ENCODE results near the gene FLT1.

FLT1 gene

DNA sequence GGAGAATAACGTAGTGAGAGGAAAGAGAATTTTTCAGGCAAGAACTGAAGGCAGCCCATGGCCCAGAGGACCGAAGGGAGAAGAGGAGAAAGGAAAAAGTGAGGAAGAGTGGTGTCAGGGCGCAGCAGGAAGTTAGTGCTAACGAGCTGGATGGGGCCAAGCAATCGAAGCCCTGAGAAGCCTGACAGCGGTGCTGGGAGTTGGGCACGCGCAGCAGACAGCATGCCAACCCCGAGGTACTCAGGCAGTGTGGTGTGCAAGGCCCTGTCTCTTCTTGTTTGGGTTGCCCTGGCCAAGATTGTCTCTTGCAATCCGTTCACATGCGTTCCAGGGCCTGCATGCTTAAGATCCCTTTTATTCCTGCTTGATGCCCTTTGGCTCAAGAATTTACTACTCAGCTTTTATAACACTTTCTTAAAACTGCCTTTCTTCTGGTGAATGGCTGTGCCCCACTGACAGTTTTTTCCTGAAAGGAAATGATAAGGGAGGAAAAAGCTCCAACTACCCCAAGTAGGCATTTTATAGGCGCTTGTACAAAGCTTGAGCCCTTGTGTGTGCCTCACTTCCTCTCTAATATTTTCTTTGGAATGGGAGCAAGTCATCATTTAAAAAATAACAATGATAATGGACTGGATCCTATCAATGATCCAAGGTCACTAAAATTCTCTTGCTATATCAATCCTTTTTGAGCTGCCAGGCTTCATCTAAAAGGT is 115.4 kb downstream of the FLT1 start:
- H3K4me3 ChIP-seq (ENCODE audit: low read depth, low read length), result no peak overlapping the region
- H3K9me3 ChIP-seq (ENCODE audit: control insufficient read depth, insufficient read depth, low read depth, low read length), result no peaks in the 10 kb centered on the region
- H3K4me1 ChIP-seq (ENCODE audit: control insufficient read depth, insufficient read depth, low read length), result 0 out of 2 replicates have a peak, but pooled peaks cover 9% of the 10 kb centered on the region
- no peak overlapping the region for H3K27ac ChIP-seq (ENCODE audit: extremely low read depth, low read depth, low read length)
- no peaks in the 10 kb centered on the region for H3K36me3 ChIP-seq (ENCODE audit: control insufficient read depth in 2 of 2, insufficient read depth in 1 of 2, low read length in 2 of 2)
- CTCF ChIA-PET, result no interaction called here
- no peak for TF ChIP-seq KLF17 (tag by site-specific recombination; IDR thresholded peaks at IDR 0.05)
- TF ChIP-seq ZBTB48 (tag by site-specific recombination; IDR thresholded peaks at IDR 0.05), result no peak
- TF ChIP-seq ZNF155 (tag by site-specific recombination; IDR thresholded peaks at IDR 0.05), result no peak
- TF ChIP-seq, protein P1, sequence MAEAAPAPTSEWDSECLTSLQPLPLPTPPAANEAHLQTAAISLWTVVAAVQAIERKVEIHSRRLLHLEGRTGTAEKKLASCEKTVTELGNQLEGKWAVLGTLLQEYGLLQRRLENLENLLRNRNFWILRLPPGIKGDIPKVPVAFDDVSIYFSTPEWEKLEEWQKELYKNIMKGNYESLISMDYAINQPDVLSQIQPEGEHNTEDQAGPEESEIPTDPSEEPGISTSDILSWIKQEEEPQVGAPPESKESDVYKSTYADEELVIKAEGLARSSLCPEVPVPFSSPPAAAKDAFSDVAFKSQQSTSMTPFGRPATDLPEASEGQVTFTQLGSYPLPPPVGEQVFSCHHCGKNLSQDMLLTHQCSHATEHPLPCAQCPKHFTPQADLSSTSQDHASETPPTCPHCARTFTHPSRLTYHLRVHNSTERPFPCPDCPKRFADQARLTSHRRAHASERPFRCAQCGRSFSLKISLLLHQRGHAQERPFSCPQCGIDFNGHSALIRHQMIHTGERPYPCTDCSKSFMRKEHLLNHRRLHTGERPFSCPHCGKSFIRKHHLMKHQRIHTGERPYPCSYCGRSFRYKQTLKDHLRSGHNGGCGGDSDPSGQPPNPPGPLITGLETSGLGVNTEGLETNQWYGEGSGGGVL (tag by site-specific recombination; IDR thresholded peaks at IDR 0.05), result no peak
- TF ChIP-seq ZNF768 (tag by site-specific recombination; IDR thresholded peaks at IDR 0.05), result no peak
- no peak for TF ChIP-seq ZFP69B (tag by site-specific recombination; IDR thresholded peaks at IDR 0.05)
- no peak for TF ChIP-seq BCL11A (tag by site-specific recombination; IDR thresholded peaks at IDR 0.05; ENCODE audit: low read depth)
- TF ChIP-seq ZNF488 (tag by site-specific recombination; IDR thresholded peaks at IDR 0.05), result no peak
- TF ChIP-seq ZNF223 (tag by site-specific recombination; IDR thresholded peaks at IDR 0.05), result no peak
- no peak for TF ChIP-seq ZBTB21 (tag by site-specific recombination; IDR thresholded peaks at IDR 0.05)
- TF ChIP-seq ZNF792 (tag by site-specific recombination; IDR thresholded peaks at IDR 0.05), result no peak
- POLR2A ChIA-PET, result no interaction called here

DNA sequence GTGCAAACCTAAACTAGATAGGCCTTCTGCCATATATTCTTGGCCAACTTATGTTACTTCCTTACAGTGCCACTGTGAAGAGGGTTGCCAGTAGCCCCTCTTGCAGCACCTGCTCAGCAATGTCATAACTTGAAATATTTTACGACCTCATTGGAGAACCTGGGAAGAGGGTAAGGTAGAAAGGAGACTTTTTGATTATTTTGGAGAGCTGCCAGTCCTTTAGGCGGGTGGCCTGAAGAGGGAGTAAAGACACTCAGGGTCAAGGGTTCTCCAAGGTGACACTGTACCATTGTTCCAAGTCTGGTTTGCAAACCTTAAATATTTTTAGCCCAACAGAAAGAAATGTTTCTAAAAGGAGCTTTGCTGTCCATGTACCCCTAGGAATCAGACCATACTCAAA is 118.3 kb downstream of the FLT1 start:
- CTCF ChIA-PET, result no interaction called here
- POLR2A ChIA-PET, result no interaction called here
- Histone ChIP-seq H3K36me3 (ENCODE audit: control insufficient read depth in 2 of 2, insufficient read depth in 1 of 2, low read length in 2 of 2) (no peaks in the 10 kb centered on the region), H3K9me3 (ENCODE audit: control insufficient read depth, insufficient read depth, low read depth, low read length) (no peaks in the 10 kb centered on the region), H3K27ac (ENCODE audit: extremely low read depth, low read depth, low read length) (no peak overlapping the region), H3K4me1 (ENCODE audit: control insufficient read depth, insufficient read depth, low read length) (0 out of 2 replicates have a peak, but pooled peaks cover 9% of the 10 kb centered on the region), H3K4me3 (ENCODE audit: low read depth, low read length) (no peak overlapping the region)
- TF ChIP-seq ZNF514 (tag by site-specific recombination; IDR thresholded peaks at IDR 0.05) (no peak), KLF17 (tag by site-specific recombination; IDR thresholded peaks at IDR 0.05) (no peak), ZBTB48 (tag by site-specific recombination; IDR thresholded peaks at IDR 0.05) (no peak), ZBTB20 (tag by site-specific recombination; IDR thresholded peaks at IDR 0.05) (no peak), ZNF404 (tag by site-specific recombination; IDR thresholded peaks at IDR 0.05) (no peak), RBAK (tag by site-specific recombination; IDR thresholded peaks at IDR 0.05) (no peak), ZEB2 (tag by site-specific recombination; IDR thresholded peaks at IDR 0.05) (no peak), ZNF274 (IDR thresholded peaks at IDR 0.05; ENCODE audit: low read length) (no peak), ZNF274 (tag by site-specific recombination; IDR thresholded peaks at IDR 0.05; ENCODE audit: borderline replicate concordance) (no peak), ZBTB8A (tag by site-specific recombination; IDR thresholded peaks at IDR 0.05) (no peak)
